K562 treated with DMSO at 1 percent for 24 hours (cell line): ENCODE data around the gene ATP5F1C. TPM values are rescaled to one million over a fixed set of nuclear protein-coding genes. Genes with fewer than 3 reads are reported as not detected.

ENCODE experiments used
- total RNA-seq: library from RNA; unstranded; fragments of 300-600 nt; gene quantifications from 2 replicates; pipeline ENCODE4 v1.2.3, GENCODE V29; 2022; ENCODE audit warnings: low read depth; ENCODE audit not compliant: insufficient read depth

ATP5F1C gene
- 284 and 327 TPM in 2 replicates for total RNA-seq

DNA sequence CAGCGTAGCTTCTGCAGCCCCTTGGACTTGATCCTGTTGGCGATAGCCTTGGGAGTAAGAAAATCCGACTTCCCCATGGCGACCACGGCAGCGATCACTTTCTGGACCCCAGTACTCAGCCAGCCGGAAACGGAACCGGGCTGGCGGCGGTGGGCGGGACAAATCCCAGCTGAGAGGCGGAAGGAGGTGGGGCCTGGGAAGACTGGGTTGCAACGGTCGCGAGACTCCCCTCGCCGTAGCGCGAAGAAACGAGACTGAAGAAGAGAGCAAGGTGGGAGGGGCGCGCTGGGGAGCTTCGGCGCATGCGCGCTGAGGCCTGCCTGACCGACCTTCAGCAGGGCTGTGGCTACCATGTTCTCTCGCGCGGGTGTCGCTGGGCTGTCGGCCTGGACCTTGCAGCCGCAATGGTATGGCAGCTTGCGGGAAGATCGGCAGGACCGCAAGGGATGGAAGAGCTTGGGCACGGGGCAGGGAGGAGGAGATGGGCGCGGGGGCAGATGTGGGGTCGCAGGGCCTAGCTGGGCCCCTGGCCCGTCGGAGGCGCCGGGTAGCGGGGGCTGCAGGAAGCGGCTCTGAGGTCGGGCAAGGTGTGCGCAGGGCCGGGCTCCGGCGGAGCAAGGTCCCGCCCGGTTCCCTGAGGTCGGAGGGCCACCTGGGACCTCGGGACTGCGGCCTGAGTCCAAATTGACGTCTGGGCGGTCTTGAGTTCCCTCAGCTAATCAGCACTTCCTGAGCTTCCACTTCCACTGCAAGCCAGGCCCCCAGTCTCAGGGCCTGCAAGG, at the start of gene ATP5F1C, which contains the start of gene KIN:
TSS of gene ATP5F1C (plus strand) at position 321 of the 782 bp plus-strand sequence. CDS start at position 352, 31 bp downstream.
TSS of gene KIN (minus strand) at position 137 of the 782 bp plus-strand sequence. CDS start at position 77, 60 bp downstream.

DNA sequence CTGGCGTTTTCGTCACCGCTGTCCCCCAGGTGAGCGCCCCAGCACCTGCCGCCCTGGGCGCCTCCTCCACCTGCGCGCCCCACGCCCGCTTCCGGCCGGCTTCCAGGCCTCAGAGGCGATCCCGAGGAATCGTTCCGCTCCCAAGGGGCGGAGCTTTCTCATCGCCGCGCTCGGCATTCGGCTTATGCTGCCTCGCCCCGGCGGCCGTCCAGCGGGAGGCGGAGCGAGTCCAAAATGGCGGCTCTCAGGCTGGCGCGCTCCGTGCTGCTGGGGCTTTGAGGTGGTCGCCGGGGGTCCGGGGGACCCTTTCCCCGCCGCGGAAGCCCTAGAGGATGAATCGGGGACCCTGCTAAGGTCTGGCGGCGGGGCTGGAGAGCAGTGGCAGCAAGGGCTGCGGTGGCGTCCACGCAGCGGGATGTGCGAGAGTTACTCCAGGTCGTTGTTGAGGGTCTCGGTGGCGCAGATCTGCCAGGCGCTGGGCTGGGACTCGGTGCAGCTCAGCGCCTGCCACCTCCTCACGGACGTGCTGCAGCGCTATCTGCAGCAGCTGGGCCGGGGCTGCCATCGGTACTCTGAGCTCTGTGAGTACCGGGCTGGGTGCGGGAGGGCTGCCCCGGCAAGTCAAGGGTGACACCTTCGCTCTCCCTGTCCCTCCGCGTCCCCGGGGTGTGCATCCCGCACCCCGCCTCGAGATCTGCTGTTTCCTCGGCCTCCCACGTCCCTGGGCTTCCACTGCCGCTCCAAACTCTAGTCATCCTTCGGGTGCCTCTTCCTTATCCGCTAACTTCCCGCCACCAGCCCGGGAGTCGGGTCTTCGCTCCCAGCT, 30.5 kb downstream of the ATP5F1C start, which contains the start of gene TAF3:
TSS of gene TAF3 (plus strand) at position 211 of the 826 bp plus-strand sequence. CDS start at position 416, 205 bp downstream.

Other genes with a start within 250 kb of the ATP5F1C start
- gene ITIH5, start 121.2 kb upstream of the ATP5F1C start, total RNA-seq, result 10.6 and 14.3 TPM in 2 replicates
- not detected in 2 replicates for gene ITIH2, start 84.9 kb upstream of the ATP5F1C start, total RNA-seq
- gene KIN, start 184 bp upstream of the ATP5F1C start, total RNA-seq, result 1.9 and 5.3 TPM in 2 replicates
- gene TAF3, start 30.3 kb downstream of the ATP5F1C start, total RNA-seq, result 10.3 and 11.2 TPM in 2 replicates